OCI-M1 (cell line): ENCODE data around the gene NLRP8.
"Not testable (repeated sequence)": the region's sequence is repeated elsewhere in the genome, so short reads cannot be mapped to it uniquely, and the experiment has no call there.

Experiments
- DNase-seq: peaks from one replicate; lab custom pipeline; 2025; lab: John Stamatoyannopoulos, UW

Gene NLRP8

GRCh38 chr19:55973982-55974381 lies 26.4 kb downstream of the NLRP8 start:
- DNase-seq = peak; percentile 33

DNA sequence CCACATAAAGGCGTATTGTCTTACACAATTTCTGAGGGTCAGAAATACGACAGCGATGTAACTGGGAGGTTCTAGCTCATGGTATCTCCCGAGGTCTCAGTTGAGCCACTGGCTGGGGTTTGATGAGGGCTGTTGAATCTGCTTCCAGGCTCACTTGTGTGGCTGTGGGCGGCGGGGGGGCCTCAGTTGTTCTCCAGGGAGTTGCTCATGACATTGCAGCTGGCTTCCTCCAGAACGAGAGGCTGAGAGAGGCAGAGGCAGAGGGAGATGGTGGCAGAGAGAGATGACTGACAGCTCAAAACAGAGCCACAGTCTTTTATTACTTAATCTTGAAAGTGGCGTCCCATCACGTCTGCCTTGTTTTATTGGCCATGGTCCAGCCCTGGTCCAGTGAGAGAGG lies 32.8 kb downstream of the NLRP8 start:
- DNase-seq = no peak

GRCh38 chr19:55985254-55985653 lies 37.6 kb downstream of the NLRP8 start:
- DNase-seq = no peak

DNA sequence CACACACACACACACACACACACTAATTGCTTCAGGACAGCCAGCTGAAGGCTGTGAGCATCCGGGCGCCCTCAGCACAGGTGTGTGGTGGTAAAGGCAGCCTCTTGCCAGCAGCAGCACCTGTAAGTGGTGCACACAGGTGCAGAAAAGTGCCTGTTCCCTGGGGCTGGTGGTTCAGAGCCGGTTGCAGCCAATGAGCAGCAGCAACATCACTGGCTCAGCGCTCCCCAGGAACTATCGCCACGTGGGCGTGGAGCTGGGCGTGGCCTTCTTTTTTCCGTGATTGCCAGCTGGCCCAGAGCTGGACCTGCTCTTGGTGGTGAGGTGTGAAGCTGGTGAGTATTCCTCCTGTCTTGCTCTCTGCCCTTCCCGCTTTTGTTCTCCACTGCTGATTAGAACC lies 38.9 kb downstream of the NLRP8 start, which contains the start of gene NLRP5:
Gene NLRP5, plus strand, starts transcription at position 289 of the 400 bp plus-strand sequence.
- no peak for DNase-seq

GRCh38 chr19:55990831-55991230 lies 43.2 kb downstream of the NLRP8 start:
- DNase-seq = peak; percentile 59

DNA sequence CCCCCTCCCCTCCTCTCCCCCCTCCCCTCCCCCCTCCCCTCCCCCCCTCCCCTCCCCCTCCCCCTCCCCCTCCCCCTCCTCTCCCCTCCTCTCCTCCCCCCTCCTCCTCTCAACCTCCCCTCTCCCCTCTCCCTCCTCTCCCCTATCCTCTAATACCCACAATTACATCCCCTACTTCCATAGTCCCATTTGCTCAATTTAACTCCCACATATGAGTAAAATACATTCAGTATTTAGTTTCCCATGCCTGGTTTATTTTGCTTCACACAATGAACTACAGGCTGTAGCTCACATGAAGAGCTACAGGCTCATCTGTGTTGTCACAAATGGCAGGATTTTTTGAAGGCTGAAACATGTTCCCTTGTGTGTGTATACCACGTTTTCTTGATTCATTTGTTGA lies 45.9 kb downstream of the NLRP8 start:
- DNase-seq = no peak

GRCh38 chr19:56014765-56015164 lies 67.1 kb downstream of the NLRP8 start:
- DNase-seq = no peak

DNA sequence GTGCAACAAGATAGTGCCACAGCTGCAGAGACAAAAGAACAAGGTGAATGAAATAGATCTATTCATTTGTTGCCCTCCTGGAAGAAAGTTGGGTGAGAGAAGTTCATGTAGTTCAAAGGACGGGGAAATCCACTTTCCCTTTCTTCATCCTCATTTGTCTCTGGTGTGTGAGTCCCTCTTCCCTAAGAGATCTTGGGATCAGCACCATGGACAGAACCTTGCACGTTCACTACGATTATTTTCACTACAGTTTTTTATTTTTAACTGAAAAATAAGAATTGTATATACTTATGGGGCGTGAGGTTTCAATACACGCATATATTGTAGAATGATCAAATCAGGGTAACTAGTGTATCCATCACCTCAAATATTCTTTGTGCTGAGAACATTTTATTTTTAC lies 68.1 kb downstream of the NLRP8 start:
- DNase-seq = peak; percentile 61

DNA sequence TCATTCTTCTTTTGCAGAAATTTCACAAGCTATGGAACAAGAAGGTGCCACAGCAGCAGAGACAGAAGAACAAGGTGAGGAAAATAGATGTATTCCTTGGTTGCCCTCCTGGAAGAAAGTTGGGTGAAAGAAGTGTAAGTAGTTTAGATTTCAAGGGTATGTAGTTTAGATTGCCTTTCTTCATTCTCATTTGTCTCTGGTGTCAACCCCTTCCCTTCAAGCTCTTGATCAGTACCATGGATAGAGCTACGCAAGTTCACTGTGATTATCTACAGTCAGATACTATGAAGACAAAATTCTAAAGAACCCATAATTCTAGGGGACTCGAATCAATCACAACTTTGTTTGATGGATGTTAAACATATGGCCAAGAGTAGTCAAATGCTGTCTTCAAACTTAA lies 71.7 kb downstream of the NLRP8 start:
- not testable (repeated sequence) for DNase-seq

GRCh38 chr19:56020355-56020975 lies 72.8 kb downstream of the NLRP8 start:
- DNase-seq = not testable (repeated sequence)

DNA sequence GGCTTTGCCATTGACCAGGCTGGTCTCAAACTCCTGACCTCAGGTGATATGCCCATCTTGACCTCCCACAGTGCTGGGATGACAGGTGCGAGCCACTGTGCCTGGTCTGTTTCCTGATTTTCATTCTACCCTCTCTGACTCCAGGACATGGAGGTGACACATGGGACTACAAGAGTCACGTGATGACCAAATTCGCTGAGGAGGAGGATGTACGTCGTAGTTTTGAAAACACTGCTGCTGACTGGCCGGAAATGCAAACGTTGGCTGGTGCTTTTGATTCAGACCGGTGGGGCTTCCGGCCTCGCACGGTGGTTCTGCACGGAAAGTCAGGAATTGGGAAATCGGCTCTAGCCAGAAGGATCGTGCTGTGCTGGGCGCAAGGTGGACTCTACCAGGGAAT lies 79.1 kb downstream of the NLRP8 start:
- no peak for DNase-seq
